Natural killer cell (primary cell): Measurements from ENCODE around the gene MPZL2. TPM values are rescaled to one million over a fixed set of nuclear protein-coding genes. Genes with fewer than 3 reads are reported as not detected.
A peak's percentile ranks its signal among the peaks of the same experiment; 100 is the strongest.

Experiments
- ATAC-seq, 3 donors: fragments of 150-1000 bp in 2 of 3; fragments of 200-7000 bp in 1 of 3; cut with Tn5 transposase; 1 replicate in 1 of 3; 2 replicates in 2 of 3; pipeline ENCODE4 v1.10.0; 2021; ENCODE audit warnings: mild to moderate bottlenecking in 2 of 3, moderate library complexity in 2 of 3
- DNase-seq, 2 donors: peaks; one replicate each; pipeline versions ENCODE4 v3.0.0 to v3.0.0-alpha.2; 2013 to 2021; ENCODE audit warnings: mixed read lengths in 1 of 2
- H3K27ac ChIP-seq: one replicate; pipeline ENCODE4 v1.5.1; 2013; ENCODE audit warnings: mild to moderate bottlenecking, low read length
- H3K27me3 ChIP-seq: one replicate; pipeline ENCODE4 v1.6.1; 2013; ENCODE audit warnings: low read length; ENCODE audit not compliant: control insufficient read depth, insufficient read depth
- H3K36me3 ChIP-seq: one replicate; pipeline ENCODE4 v1.6.1; 2013; ENCODE audit warnings: low read length; ENCODE audit not compliant: control insufficient read depth, insufficient read depth
- H3K4me1 ChIP-seq: one replicate; pipeline ENCODE4 v1.6.1; 2013; ENCODE audit warnings: low read length; ENCODE audit not compliant: control insufficient read depth, insufficient read depth
- H3K4me3 ChIP-seq: one replicate; pipeline ENCODE4 v1.5.1; 2013; ENCODE audit warnings: low read length
- H3K9me3 ChIP-seq: one replicate; pipeline ENCODE4 v1.6.1; 2013; ENCODE audit warnings: low read length; ENCODE audit not compliant: control insufficient read depth, insufficient read depth
- H3K27ac Mint-ChIP-seq, 2 donors: one replicate each; pipeline ENCODE4 v1.8.0; 2022; ENCODE audit warnings: mild to moderate bottlenecking in 2 of 2, mixed read lengths in 2 of 2, moderate library complexity in 1 of 2
- H3K27me3 Mint-ChIP-seq, 2 donors: one replicate each; pipeline ENCODE4 v1.8.0; 2022; ENCODE audit warnings: low read depth in 2 of 2, mixed read lengths in 2 of 2
- H3K36me3 Mint-ChIP-seq: one replicate; pipeline ENCODE4 v1.8.0; 2022; ENCODE audit warnings: mixed read lengths
- H3K4me1 Mint-ChIP-seq, 2 donors: one replicate each; pipeline ENCODE4 v1.8.0; 2022; ENCODE audit warnings: mixed read lengths in 2 of 2
- H3K4me3 Mint-ChIP-seq: one replicate; pipeline ENCODE4 v1.8.0; 2022; ENCODE audit warnings: mild to moderate bottlenecking, moderate library complexity, mixed read lengths
- H3K9me3 Mint-ChIP-seq, 2 donors: one replicate each; pipeline ENCODE4 v1.8.0; 2022; ENCODE audit warnings: mixed read lengths in 2 of 2
- WGBS: methylation state at CpG from one replicate; pipeline ENCODE4 v1.1.7; 2013; ENCODE audit warnings: missing lambda C conversion rate; ENCODE audit not compliant: insufficient coverage; 5-methylcytosine and 5-hydroxymethylcytosine counted together
- intact Hi-C: fragments of 100-400 bp; cut with micrococcal nuclease; formaldehyde crosslinking; loops from one replicate; pipeline ENCODE4 v1.14.2; 2022
- total RNA-seq, 4 donors: library from RNA; stranded (reverse); fragments of 120-200 nt in 1 of 4; gene quantifications; one replicate each; pipeline versions ENCODE4 v1.2.3 to v1.2.4, GENCODE V29; 2013 to 2022
- TF ChIP-seq, protein P1 (sequence below): fragments of 200-600 bp; IDR thresholded peaks from one replicate; pipeline ENCODE4 v1.8.0; 2022; ENCODE audit warnings: antibody characterized with exemption

MPZL2 gene
- total RNA-seq, 3 donors from 2014 or later (not counting 1 experiment from before 2014, with no cell fraction given): 0.49 to 0.58 TPM; not detected in 1

DNA sequence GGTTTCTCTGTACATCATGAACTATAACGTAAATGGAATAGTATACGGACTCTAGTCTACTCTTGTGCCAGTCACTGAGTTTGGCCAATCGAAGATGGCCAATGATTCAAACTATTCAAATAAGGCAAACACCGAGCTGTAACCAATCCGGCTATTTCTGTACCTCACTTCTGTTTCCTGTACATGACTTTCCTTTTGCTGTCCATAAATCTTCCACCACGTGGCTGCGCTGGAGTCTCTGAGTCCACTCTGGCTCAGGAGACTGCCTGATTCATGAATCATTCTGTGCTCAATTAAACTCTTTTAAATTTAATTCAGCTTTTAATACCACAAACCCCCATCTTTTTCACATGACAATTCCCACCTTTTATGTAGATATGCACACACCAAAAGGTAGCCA is 37.8 kb downstream of the MPZL2 start:
- H3K4me1 Mint-ChIP-seq: peaks cover 39 to 49% of the 10 kb centered on the region in 2 donors
- peaks cover 13 to 31% of the 10 kb centered on the region in 2 donors for H3K27me3 Mint-ChIP-seq
- TF ChIP-seq, protein P1, sequence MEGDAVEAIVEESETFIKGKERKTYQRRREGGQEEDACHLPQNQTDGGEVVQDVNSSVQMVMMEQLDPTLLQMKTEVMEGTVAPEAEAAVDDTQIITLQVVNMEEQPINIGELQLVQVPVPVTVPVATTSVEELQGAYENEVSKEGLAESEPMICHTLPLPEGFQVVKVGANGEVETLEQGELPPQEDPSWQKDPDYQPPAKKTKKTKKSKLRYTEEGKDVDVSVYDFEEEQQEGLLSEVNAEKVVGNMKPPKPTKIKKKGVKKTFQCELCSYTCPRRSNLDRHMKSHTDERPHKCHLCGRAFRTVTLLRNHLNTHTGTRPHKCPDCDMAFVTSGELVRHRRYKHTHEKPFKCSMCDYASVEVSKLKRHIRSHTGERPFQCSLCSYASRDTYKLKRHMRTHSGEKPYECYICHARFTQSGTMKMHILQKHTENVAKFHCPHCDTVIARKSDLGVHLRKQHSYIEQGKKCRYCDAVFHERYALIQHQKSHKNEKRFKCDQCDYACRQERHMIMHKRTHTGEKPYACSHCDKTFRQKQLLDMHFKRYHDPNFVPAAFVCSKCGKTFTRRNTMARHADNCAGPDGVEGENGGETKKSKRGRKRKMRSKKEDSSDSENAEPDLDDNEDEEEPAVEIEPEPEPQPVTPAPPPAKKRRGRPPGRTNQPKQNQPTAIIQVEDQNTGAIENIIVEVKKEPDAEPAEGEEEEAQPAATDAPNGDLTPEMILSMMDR: no peak
- no peaks in the 10 kb centered on the region for H3K36me3 Mint-ChIP-seq
- H3K36me3 ChIP-seq: no peaks in the 10 kb centered on the region
- no peak overlapping the region for H3K4me3 ChIP-seq
- peak overlapping the region in 1 of 2 donors; percentile 77 for H3K27ac Mint-ChIP-seq
- no peaks in the 10 kb centered on the region for H3K9me3 Mint-ChIP-seq
- no peak for DNase-seq
- H3K27me3 ChIP-seq: no peaks in the 10 kb centered on the region
- no peaks in the 10 kb centered on the region for H3K9me3 ChIP-seq
- peaks cover 65% of the 10 kb centered on the region for H3K4me1 ChIP-seq
- no peak for ATAC-seq
- H3K4me3 Mint-ChIP-seq: peak overlapping the region; percentile 80
- intact Hi-C loops: loop anchor here (10.0 kb wide), 1 partner anchor 221 kb away; no protein-coding TSS in a partner anchor
- 62% methylated on average over 7 of the region's 7 CpGs for WGBS
- no peak overlapping the region for H3K27ac ChIP-seq

- Histone ChIP-seq H3K36me3 (no peaks in the 10 kb centered on the region), H3K4me3 (peak within 1 kb of the TSS; percentile 33), H3K9me3 (no peaks in the 10 kb centered on the region), H3K27me3 (no peaks in the 10 kb centered on the region), H3K4me1 (peaks cover 65% of the 10 kb centered on the region), H3K27ac (peak within 1 kb of the TSS; percentile 47)
- peak within 1 kb of the TSS; percentile 66 for H3K4me3 Mint-ChIP-seq
- intact Hi-C loops: loop anchor here (10.0 kb wide), 1 partner anchor 220 kb away; no protein-coding TSS in a partner anchor
- peak within 1 kb of the TSS in 1 of 2 donors; percentile 89 for H3K27ac Mint-ChIP-seq
- no peaks in the 10 kb centered on the region for H3K9me3 Mint-ChIP-seq
- H3K36me3 Mint-ChIP-seq: no peaks in the 10 kb centered on the region
- peaks cover 39 to 50% of the 10 kb centered on the region in 2 donors for H3K4me1 Mint-ChIP-seq
- DNase-seq (peak in 1 of 2 donors; percentile 89), ATAC-seq (peak in 2 of 3 donors; percentile 34 to 56)
- 34% methylated on average over 6 of the region's 6 CpGs for WGBS
- TF ChIP-seq, protein P1: no peak
- peaks cover 13 to 45% of the 10 kb centered on the region in 2 donors for H3K27me3 Mint-ChIP-seq
These were observed 39.4 kb downstream of the MPZL2 start, which contains the start of gene JAML for GRCh38 chr11:118224511-118225188. Gene JAML (minus strand): TSS chr11:118225011. CDS start chr11:118214866, 10,145 bp downstream.

DNA sequence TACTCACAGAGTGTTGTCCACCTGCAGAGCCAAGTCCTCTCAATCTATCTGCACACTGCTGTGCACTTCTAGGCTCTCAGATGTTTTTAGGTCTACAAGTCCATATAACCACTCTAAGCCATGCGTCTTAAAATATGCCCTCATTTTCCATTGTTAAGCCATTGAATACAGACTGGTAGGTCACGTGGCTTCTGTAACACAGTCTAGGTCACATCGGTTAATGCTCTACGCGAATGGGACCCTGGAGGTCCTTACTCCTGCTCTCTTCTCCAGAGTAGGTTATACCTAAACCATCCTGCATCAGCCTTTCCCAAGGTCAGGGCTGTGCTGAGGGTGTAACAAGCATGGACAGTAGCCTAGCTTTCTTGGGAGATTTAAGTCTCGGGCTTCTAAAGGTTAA is 40.1 kb downstream of the MPZL2 start:
- intact Hi-C loops: loop anchor here (10.0 kb wide), 1 partner anchor 219 kb away; no protein-coding TSS in a partner anchor
- H3K4me3 Mint-ChIP-seq: peak overlapping the region; percentile 66
- peaks cover 16 to 52% of the 10 kb centered on the region in 2 donors for H3K27me3 Mint-ChIP-seq
- H3K9me3 Mint-ChIP-seq: no peaks in the 10 kb centered on the region
- DNase-seq (peak in 1 of 2 donors; percentile 59), ATAC-seq (no peak)
- H3K27ac ChIP-seq: peak overlapping the region; percentile 47
- TF ChIP-seq, protein P1: no peak
- WGBS: 31% methylated on average over 5 of the region's 6 CpGs
- no peaks in the 10 kb centered on the region for H3K36me3 Mint-ChIP-seq
- no peaks in the 10 kb centered on the region for H3K27me3 ChIP-seq
- H3K4me3 ChIP-seq: peak overlapping the region; percentile 33
- no peaks in the 10 kb centered on the region for H3K9me3 ChIP-seq
- H3K4me1 Mint-ChIP-seq: peaks cover 39 to 57% of the 10 kb centered on the region in 2 donors
- no peaks in the 10 kb centered on the region for H3K36me3 ChIP-seq
- H3K27ac Mint-ChIP-seq: peak overlapping the region in 1 of 2 donors; percentile 89
- peaks cover 65% of the 10 kb centered on the region for H3K4me1 ChIP-seq
